ENCODE measurements around the gene HESX1. TPM values are rescaled to one million over a fixed set of nuclear protein-coding genes. Genes with fewer than 3 reads are reported as not detected.

The HESX1 gene
- total and polyA plus RNA-seq, 2 of the 8 experiments (the other 6 are each of a cell fraction or from before 2014, with no cell fraction given), result 7.1 to 12.0 TPM

- Histone ChIP-seq H3K79me1 (ENCODE audit: low read depth, low read length) (no peaks in the 10 kb centered on the region), H2AFZ (ENCODE audit: low read length) (no peak overlapping the region), H3K56ac (replicated peaks; ENCODE audit: insufficient read length, low read depth, low read length) (no peak overlapping the region), H3K4ac (replicated peaks; ENCODE audit: insufficient read length, low read depth, low read length) (no peak overlapping the region), H2BK120ac (replicated peaks; ENCODE audit: low read depth, low read length) (no peak overlapping the region), H4K91ac (replicated peaks; ENCODE audit: insufficient read length, low read length) (peak overlapping the region; percentile 15), H3K23me2 (ENCODE audit: low read depth, low read length) (peaks cover 10% of the 10 kb centered on the region), H2BK20ac (ENCODE audit: low read length) (no peak overlapping the region; the same call in 1 of the 2 replicates), H2BK15ac (ENCODE audit: low read length) (0 out of 2 replicates have a peak overlapping the region, but pooled peaks have one; percentile 25), H4K20me1 (replicated peaks in 1 of 2; ENCODE audit: control insufficient read depth in 1 of 2, insufficient read depth in 2 of 2, low read length in 2 of 2) (no peaks in the 10 kb centered on the region), H2BK12ac (ENCODE audit: low read depth, low read length) (peak overlapping the region; percentile 93; the same call in 1 of the 2 replicates), H2BK5ac (ENCODE audit: low read depth, low read length) (no peak overlapping the region; the same call in 1 of the 2 replicates), H3K23ac (ENCODE audit: insufficient read length) (no peak overlapping the region), H3K79me2 (ENCODE audit: control insufficient read depth in 1 of 2, insufficient read depth in 2 of 2, low read length in 2 of 2) (peaks cover 0 to 4% of the 10 kb centered on the region in 2 experiments; a peak in 1 of 4 replicates), H4K8ac (ENCODE audit: extremely low read depth, insufficient read depth, low read length) (no peak overlapping the region), H3K14ac (ENCODE audit: insufficient read length) (no peak overlapping the region), H4K5ac (ENCODE audit: insufficient read length, low read depth, low read length) (no peak overlapping the region), H3K27ac (ENCODE audit: low read depth, low read length) (no peak overlapping the region), H2AK5ac (ENCODE audit: low read depth, low read length) (peak overlapping the region; percentile 91; the same call in 1 of the 2 replicates), H3K4me3 (ENCODE audit: extremely low read depth in 1 of 4, insufficient read depth in 2 of 4, low read depth in 3 of 4, low read length in 4 of 4) (no peak overlapping the region), H3K36me3 (ENCODE audit: control insufficient read depth in 2 of 4, insufficient read depth in 4 of 4, low read length in 3 of 4) (no peaks in the 10 kb centered on the region), H3K4me2 (ENCODE audit: insufficient read depth in 1 of 2, low read depth in 2 of 2, low read length in 2 of 2) (no peak overlapping the region; a peak in 1 of 4 replicates), H3K4me1 (replicated peaks in 1 of 4; ENCODE audit: control insufficient read depth in 3 of 4, insufficient read depth in 4 of 4, low read length in 3 of 4) (peaks cover 3 to 9% (median 6%) of the 10 kb centered on the region in 4 experiments), H3K18ac (ENCODE audit: extremely low read depth, low read length) (no peak overlapping the region), H3K9ac (replicated peaks in 1 of 4; ENCODE audit: extremely low read depth in 1 of 4, low read depth in 3 of 4, low read length in 3 of 4) (no peak overlapping the region), H3K9me3 (ENCODE audit: insufficient read depth in 2 of 2, low read depth in 1 of 2, low read length in 1 of 2) (no peaks in the 10 kb centered on the region), H3K27me3 (replicated peaks in 1 of 4; ENCODE audit: control insufficient read depth in 3 of 4, extremely low read depth in 1 of 4, insufficient read depth in 3 of 4, low read length in 3 of 4) (peaks cover 0 to 8% (median 6%) of the 10 kb centered on the region in 4 experiments; a peak in 6 of 7 replicates)
- no peak for TF ChIP-seq KDM5A (IDR thresholded peaks at IDR 0.05; ENCODE audit: low read length)
- no peak for TF ChIP-seq RAD21 (IDR thresholded peaks at IDR 0.05 in 1 of 2, conservative IDR thresholded peaks at IDR 0.05 in 1 of 2; ENCODE audit: low read depth in 2 of 2, low read length in 2 of 2)
- TF ChIP-seq TCF12 (IDR thresholded peaks at IDR 0.05; ENCODE audit: low read depth, low read length), result no peak
- FAIRE-seq (no peak), DNase-seq (ENCODE audit: low read depth in 1 of 2, low spot score in 2 of 2) (no peak)
- ChIA-PET CTCF (ENCODE audit: partially characterized antibody) (interaction anchor here (0.5 to 6.6 kb wide), 29 partner anchors 9 to 870 kb away, joined by 3 to 64 read pairs (median 7); partner anchors contain the start of genes APPL1 and HESX1), POLR2A (ENCODE audit: partially characterized antibody) (interaction anchor here (1.1 to 1.8 kb wide), 4 partner anchors 31 to 90 kb away, joined by 3 to 10 read pairs (median 4); partner anchors contain the start of gene HESX1)
- 88% methylated on average over 3 of the region's 3 CpGs; no CpG with 5 or more reads in 1 of the 2 experiments for WGBS, 2 experiments (ENCODE audit: extremely low coverage in 1 of 2, insufficient coverage in 1 of 2, insufficient read length in 1 of 2, insufficient replicate concordance in 2 of 2, low coverage in 1 of 2, low lambda C conversion rate in 2 of 2, missing lambda C conversion rate in 1 of 2)
Observed at GRCh38 chr3:57169108-57169507, 30.7 kb downstream of the HESX1 start.

All from H1 (cell line).